GM19193 (cell line): Measurements from ENCODE around the gene PLPP4.

ENCODE experiments used
- POLR2A ChIP-seq: IDR thresholded peaks from 4 replicates; pipeline ENCODE4 v1.6.1; 2011; ENCODE audit not compliant: insufficient read depth, insufficient read length; ENCODE audit errors: extremely low read depth

PLPP4 gene

DNA sequence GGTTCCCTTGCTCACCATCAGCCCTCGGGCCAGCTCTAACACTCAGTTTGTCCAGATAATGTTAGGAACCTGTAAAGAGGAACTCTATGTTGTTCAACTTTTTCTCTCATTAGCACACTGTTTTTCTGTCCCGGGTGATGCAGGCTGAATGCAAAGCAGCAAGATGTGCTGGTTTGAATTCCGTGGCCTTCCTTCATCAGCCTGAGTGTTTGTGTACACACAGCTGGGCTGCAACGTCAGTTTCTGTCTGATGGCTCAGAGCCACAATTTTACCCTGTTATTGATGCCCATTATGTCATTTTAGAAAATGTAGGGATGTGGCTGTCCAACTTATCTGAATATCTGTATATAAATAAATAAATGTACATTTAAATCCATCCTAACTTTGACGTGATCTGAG is 152.0 kb downstream of the PLPP4 start:
- TF ChIP-seq POLR2A = no peak

DNA sequence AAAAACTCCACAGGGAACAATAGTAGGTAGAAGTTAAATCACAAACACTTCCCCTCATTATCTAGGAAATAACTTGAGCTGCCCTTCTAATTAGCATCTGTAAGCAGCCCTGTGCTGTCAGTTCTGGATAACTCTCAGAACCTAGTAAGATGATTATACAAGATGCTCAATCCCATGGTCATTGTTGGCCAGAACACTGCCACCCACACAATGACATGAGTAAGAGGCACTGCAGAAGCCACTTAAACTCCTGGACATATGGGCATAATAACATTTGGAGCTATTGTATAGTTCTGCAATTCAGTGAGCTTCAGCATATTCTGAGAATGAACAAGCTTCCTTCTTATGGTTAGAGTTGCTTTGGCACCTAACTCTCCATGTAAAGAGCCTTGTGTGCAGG is 153.8 kb downstream of the PLPP4 start:
- no peak for TF ChIP-seq POLR2A

DNA sequence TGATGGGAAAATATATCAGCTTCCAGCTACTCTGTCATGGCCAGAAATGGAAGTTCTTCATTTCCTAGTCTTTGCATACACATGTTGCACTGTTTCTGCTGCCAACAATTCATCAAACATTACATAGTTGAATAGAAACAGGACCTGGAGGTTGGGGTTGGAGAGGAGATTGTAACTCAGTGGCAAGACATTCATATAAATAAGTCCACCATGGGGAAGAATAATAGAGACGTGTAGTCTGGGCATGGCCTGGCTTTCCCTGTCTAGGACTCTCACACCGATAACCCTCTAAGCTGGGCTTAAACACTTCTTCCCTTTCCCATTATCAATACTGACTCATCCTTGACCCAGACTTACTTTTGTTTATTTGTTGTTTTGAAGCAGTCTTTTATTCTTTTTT is 155.7 kb downstream of the PLPP4 start:
- no peak for TF ChIP-seq POLR2A

DNA sequence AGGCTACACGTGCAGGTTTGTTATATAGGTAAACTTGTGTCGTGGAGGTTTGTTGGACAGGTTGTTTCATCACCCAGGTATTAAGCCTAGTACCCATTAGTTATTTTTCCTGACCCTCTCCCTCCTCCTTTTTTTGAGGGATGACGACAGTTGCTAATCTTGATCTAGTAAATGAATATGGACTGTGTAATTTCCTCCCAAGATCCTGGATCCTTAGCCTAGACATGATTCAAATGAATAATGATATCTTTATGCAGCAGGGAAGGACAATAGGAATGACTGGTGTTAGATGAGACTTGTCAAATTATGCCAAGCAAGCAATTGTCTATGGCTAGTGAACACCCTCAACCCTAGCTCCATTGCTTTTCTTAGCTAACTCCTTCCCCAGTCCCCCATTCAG is 156.2 kb downstream of the PLPP4 start:
- no peak for TF ChIP-seq POLR2A

DNA sequence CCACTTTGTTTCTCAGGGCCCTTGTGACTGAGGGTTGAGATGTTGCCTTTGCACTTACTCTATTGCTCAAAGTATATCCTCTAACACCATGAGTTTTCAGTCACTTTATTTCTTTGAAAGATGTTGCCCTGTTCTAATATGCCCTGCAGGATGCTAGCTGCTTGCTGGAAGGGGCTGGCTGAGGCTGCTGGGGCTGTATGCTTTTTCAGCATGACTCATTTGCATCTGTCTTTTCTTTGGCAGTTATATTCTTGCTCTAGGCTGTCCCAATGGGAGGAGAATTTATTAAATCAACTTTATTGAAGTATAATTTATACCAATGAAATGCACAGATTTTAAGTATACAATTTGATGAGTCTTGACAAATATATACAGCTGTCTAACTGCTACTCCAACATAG is 157.7 kb downstream of the PLPP4 start:
- TF ChIP-seq POLR2A = no peak

DNA sequence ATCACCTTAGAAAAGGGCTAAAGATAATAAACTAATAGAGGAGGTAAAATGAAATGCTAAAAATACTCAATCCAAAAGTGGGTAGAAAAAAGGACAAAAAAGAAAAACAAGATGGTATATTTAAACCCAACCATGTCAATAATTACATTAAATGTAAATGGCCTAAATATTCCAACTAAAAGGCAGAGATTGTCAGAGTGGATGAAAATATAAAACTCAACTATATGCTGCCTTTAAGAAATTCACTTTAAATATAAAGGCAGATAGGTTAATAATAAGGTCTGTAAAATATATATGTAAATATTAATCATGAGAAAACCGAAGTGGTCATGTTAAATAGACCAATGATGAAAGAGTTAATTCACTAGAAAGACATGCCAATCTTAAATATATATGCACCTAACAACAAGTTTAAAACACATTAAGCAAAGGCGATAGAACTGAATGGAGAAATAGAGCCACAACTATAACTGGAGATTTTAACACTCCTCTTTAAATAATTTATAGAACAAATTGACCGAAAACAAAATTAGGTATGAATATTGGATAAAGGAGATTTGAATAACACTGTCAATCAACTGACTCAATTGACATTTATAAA is 159.4 kb downstream of the PLPP4 start:
- TF ChIP-seq POLR2A = no peak

DNA sequence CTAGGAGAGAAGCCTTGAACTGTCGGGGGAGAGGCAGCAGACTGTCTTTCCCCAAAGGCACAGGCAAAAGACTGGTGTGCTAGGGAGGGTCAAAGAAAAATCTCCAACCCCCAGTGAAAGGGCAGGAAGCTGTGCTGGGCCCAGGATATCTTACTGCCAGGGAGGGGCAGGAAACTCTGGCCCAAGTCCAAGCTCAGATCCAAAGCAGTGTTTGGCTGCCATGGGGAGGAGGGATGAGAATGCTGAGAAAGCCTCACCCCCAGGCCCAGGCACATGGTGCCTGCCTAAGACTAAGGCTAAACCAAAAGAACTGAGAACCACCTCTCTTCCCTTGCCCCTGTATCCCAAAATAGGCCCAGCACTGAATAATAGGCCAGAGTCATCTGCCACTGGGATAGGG is 171.2 kb downstream of the PLPP4 start:
- no peak for TF ChIP-seq POLR2A

DNA sequence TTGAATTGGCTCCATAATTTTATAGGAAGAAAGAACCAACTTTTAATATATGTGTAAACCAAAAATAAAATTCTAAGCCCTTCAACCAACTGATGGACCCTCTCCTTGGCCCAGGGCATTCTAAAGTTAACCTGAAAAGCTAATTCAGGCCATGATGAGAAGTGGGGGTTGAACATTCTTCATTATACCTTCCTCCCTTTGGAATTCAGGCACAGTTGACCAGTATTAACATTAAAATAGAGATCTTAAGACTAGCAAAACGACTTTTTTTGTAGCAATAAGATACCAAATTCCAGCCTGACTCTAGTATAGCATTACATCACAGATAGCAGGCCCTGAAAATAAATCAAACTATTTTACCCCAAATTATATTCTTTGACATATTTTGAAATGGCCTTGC is 173.2 kb downstream of the PLPP4 start:
- TF ChIP-seq POLR2A = no peak

DNA sequence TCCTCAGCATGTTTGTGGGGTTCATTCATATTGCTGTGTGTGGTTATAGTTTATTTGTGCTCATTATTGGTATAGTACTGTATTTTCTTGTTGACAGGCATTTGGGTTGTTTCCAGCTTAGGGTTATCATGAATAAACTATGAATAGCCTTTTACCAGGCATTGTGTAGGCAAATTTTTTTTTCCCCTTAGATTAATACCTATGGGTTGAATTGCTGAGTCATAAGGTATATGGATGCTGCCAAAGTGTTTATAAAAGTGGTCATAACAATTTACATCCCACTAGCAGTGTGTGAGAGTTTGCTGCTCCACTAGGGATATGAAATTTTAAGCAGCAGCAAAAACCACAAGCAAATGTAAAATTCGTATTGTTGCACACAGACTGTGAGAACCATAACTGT is 175.0 kb downstream of the PLPP4 start:
- no peak for TF ChIP-seq POLR2A

DNA sequence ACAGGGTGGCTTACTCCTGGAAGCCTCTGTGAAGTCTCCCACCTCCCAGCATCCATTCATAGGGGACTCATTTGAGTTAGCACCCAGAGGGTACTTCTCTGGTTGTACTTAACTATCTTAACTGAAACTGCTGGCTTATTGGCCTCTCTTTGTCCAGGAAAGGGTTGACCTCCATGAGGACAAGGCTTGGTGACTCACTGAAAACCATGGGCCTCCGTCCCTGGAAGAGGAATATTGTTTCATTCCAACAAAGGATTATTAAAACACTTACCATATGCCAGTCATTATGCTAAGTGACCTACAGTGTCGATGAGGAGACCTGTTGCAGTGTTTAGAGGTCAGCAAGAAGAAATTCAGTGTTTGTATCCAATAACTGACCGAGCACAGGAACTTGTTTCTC is 175.9 kb downstream of the PLPP4 start:
- no peak for TF ChIP-seq POLR2A

DNA sequence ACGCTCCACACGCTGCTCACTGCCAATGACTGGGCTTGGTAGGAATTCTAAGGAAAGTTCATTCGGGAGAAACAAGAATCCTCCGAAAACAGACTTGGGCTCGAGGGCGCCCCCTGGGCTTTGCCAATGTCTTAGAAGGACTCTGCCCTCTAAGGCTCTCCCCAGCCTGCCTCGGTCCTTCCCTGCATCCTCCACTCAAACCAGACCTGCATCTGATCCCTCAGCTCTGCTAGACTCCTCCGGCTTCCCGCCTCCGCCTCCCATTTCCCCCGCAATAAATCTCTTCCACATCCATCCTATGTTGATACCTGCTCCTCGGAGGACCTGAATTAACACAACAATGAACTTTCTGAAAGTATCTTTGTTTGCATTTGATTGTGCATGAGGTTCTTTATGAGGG is 177.6 kb downstream of the PLPP4 start:
- TF ChIP-seq POLR2A = no peak
